GM20000 (cell line): ENCODE measurements around the gene SLC16A8.

Experiments
- DNase-seq: peaks from one replicate; pipeline ENCODE4 v3.0.0; 2012; ENCODE audit warnings: low spot score
- CTCF ChIP-seq: IDR thresholded peaks from 2 replicates; pipeline ENCODE4 v1.5.1; 2012; ENCODE audit warnings: mild to moderate bottlenecking, control low read depth; ENCODE audit errors: extremely low read depth, missing control alignments

The SLC16A8 gene

GRCh38 chr22:38077595-38077994, 6.4 kb downstream of the SLC16A8 start:
- no peak for DNase-seq
- TF ChIP-seq CTCF, result no peak

- no peak for TF ChIP-seq CTCF
- DNase-seq, result no peak
Observed at GRCh38 chr22:38077096-38077495, 6.9 kb downstream of the SLC16A8 start.

DNA sequence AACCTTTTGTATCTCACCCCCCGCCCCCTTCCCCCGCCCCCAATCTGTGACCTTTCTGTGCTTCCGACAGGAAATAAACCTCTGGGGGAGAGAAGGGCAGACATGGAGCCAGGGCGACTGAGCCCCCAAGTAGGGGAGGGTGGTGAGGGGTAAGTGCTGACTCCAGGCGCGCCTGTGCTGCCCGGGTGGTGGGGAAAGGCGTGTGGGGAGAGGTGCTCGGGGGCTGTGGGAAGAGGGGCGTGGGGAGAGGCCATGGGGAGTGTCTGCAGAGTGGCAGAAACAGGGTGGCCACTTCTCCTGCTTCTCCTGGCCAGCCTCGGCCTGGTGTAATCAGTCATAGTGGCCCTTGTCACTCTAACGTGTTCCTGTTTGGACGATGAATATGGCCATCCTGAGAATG, 8.0 kb downstream of the SLC16A8 start:
- no peak for DNase-seq
- TF ChIP-seq CTCF, result no peak

DNA sequence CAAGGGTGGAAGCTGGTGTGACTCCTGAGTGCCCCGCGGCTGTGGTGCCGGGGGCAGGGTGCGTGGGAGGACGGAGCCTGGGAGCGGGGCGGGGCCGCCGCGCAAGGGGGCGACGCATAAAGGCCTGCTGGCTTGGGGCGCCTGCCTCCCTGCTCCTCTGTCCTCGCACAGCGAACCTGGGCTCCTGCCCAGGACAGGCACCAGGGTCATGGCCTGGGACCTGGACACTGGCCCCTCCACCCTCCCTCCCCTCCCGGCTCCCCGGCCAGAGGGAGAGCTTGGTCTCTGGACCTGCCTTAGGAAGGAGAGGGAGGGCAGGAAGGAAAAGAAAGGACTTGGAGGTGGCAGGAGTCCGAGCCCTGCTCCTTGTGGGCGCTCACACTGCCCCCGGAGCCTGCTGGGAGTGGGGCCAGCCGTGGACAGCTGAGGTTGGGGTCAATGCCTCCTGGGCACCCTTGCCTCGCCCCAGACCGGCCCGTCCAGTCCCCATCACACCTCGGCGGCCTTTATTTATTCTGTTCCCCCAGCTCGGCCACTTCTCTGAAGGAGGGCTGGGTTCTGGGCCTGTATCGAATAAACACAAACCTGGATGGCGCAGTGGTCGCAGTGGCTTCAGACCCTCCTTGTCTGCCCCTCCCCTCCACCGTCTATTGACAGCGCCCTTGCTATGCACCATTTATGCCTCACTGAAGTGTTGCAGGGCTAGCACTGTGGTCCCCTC, 8.7 kb downstream of the SLC16A8 start:
- no peak for DNase-seq
- no peak for TF ChIP-seq CTCF

- DNase-seq, result no peak
- TF ChIP-seq CTCF, result no peak
Observed at GRCh38 chr22:38074181-38075104, 9.5 kb downstream of the SLC16A8 start.

- DNase-seq, result no peak
- TF ChIP-seq CTCF, result no peak
Observed at GRCh38 chr22:38073150-38074130, 10.5 kb downstream of the SLC16A8 start.
